ENCODE measurements around the gene CRLF3.
"Not testable (repeated sequence)": the region's sequence is repeated elsewhere in the genome, so short reads cannot be mapped to it uniquely, and the experiment has no call there.

CRLF3 gene

DNA sequence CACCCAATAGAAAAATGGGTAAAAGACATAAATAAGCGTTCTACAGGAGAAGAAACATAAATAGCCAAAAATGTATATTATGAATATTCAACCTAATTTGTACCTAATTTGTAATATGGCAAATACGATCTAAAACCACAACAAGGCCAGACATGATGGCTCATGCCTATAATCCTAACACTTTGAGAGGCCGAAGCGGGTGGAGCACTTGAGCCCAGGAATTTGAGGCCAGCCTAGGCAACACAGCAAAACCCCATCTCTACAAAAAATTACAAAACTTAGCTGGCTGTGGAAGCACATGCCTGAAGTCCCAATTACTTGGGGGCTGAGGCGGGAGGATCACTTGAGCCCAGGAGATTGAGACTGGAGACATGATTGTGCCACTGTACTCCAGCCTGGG, 30.1 kb downstream of the CRLF3 start:
- TF ChIP-seq CTCF (IDR thresholded peaks at IDR 0.05; ENCODE audit: insufficient read depth, low read length, poor library complexity, severe bottlenecking), result no peak
- H3K36me3 ChIP-seq (ENCODE audit: control insufficient read depth, insufficient read depth, low read length), result peaks cover 7% of the 10 kb centered on the region

GRCh38 chr17:30793282-30793977, 31.1 kb downstream of the CRLF3 start:
- Histone ChIP-seq H3K36me3 (ENCODE audit: control insufficient read depth, insufficient read depth, low read length) (peaks cover 8% of the 10 kb centered on the region), H3K4me3 (replicated peaks; ENCODE audit: low read depth, low read length) (no peak overlapping the region), H3K27me3 (replicated peaks; ENCODE audit: control insufficient read depth, insufficient read depth, low read length) (no peaks in the 10 kb centered on the region)
- no peak for TF ChIP-seq CTCF (IDR thresholded peaks at IDR 0.05; ENCODE audit: insufficient read depth, low read length, poor library complexity, severe bottlenecking)
- DNase-seq (ENCODE audit: extremely low read depth, insufficient read length), result no peak

More for the DNA sequence above, 30.1 kb downstream of the CRLF3 start:
- H3K4me3 ChIP-seq (replicated peaks; ENCODE audit: low read depth, low read length), result no peak overlapping the region
- no peak for DNase-seq (ENCODE audit: extremely low read depth, insufficient read length)
- H3K27me3 ChIP-seq (replicated peaks; ENCODE audit: control insufficient read depth, insufficient read depth, low read length), result no peaks in the 10 kb centered on the region

DNA sequence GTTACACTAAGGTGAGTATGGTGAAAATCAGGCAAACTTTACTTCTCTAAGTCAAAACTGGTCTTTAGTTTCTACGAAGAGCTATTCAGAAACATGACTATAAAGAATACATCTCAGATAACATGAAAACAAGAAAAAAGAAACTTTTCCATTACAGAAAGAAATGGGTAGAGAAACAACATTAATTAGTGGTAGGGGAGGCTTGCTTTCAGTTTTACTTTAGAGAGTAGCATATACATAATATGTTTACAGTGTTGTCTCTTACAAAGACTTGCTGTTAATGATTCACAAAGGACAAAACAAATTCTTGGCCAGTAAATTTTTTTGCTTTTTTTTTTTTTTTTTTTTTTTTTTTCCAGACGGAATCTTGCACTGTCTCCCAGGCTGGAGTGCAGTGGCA, 34.2 kb downstream of the CRLF3 start:
- TF ChIP-seq CTCF (IDR thresholded peaks at IDR 0.05; ENCODE audit: insufficient read depth, low read length, poor library complexity, severe bottlenecking), result no peak
- Histone ChIP-seq H3K4me3 (replicated peaks; ENCODE audit: low read depth, low read length) (no peak overlapping the region), H3K36me3 (ENCODE audit: control insufficient read depth, insufficient read depth, low read length) (peaks cover 8% of the 10 kb centered on the region), H3K27me3 (replicated peaks; ENCODE audit: control insufficient read depth, insufficient read depth, low read length) (no peaks in the 10 kb centered on the region)
- no peak for DNase-seq (ENCODE audit: extremely low read depth, insufficient read length)

DNA sequence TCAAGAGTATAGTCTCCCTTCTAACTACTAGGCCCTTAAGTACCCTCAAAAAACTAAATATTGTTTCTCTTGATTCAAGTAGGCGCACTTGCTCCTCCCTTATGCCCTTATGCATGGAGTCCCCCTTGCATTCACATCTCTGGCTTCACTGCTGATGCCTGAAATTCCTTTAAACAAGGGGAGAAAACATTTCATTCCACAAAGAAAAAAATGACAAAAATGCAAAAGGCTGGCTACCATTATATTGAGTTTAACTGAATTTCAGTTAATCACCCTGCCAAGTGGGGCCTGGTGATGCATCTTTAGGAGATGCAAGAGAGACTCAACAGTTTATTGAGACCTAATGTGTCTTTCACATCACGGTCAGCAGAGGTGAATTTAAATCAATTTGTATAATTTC, 35.6 kb downstream of the CRLF3 start:
- no peak overlapping the region for H3K4me3 ChIP-seq (replicated peaks; ENCODE audit: low read depth, low read length)
- H3K27me3 ChIP-seq (replicated peaks; ENCODE audit: control insufficient read depth, insufficient read depth, low read length), result no peaks in the 10 kb centered on the region
- H3K36me3 ChIP-seq (ENCODE audit: control insufficient read depth, insufficient read depth, low read length), result peaks cover 7% of the 10 kb centered on the region
- TF ChIP-seq CTCF (IDR thresholded peaks at IDR 0.05; ENCODE audit: insufficient read depth, low read length, poor library complexity, severe bottlenecking), result no peak
- no peak for DNase-seq (ENCODE audit: extremely low read depth, insufficient read length)

DNA sequence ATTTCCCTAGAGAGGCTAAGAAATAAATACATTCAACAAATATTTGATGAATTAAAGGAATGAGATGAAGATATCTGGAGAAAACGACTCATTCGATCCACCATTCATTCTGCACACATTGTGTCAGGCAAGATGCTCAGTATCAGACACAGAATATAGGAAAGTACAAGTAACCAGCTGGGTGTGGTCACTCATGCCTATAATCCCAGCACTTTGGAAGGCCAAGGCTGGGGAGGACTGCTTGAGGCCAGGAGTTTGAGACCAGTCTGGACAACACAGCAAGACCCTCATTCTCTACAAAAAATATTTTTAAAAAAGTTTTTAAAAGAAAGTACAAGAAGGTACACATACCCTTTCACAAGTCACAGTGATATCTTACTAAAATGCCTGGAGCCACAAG, 42.3 kb downstream of the CRLF3 start:
- no peak overlapping the region for H3K4me3 ChIP-seq (replicated peaks; ENCODE audit: low read depth, low read length)
- TF ChIP-seq CTCF (IDR thresholded peaks at IDR 0.05; ENCODE audit: insufficient read depth, low read length, poor library complexity, severe bottlenecking), result no peak
- H3K27me3 ChIP-seq (replicated peaks; ENCODE audit: control insufficient read depth, insufficient read depth, low read length), result no peaks in the 10 kb centered on the region
- peaks cover 2% of the 10 kb centered on the region for H3K36me3 ChIP-seq (ENCODE audit: control insufficient read depth, insufficient read depth, low read length)
- DNase-seq (ENCODE audit: extremely low read depth, insufficient read length), result no peak

- peaks cover 2% of the 10 kb centered on the region; the same call in 1 of the 2 replicates for H3K36me3 ChIP-seq (ENCODE audit: control insufficient read depth, insufficient read depth, low read length)
- no peaks in the 10 kb centered on the region for H3K27me3 ChIP-seq (replicated peaks; ENCODE audit: control insufficient read depth, insufficient read depth, low read length)
- H3K4me3 ChIP-seq (replicated peaks; ENCODE audit: low read depth, low read length), result no peak overlapping the region
- DNase-seq (ENCODE audit: extremely low read depth, insufficient read length), result peak; percentile 29
- TF ChIP-seq CTCF (IDR thresholded peaks at IDR 0.05; ENCODE audit: insufficient read depth, low read length, poor library complexity, severe bottlenecking), result no peak
Observed at GRCh38 chr17:30780343-30780742, 44.1 kb downstream of the CRLF3 start.

GRCh38 chr17:30768771-30769170, 55.7 kb downstream of the CRLF3 start:
- not testable (repeated sequence) for H3K27me3 ChIP-seq (replicated peaks; ENCODE audit: control insufficient read depth, insufficient read depth, low read length); H3K4me3 ChIP-seq (replicated peaks; ENCODE audit: low read depth, low read length); DNase-seq (ENCODE audit: extremely low read depth, insufficient read length); H3K36me3 ChIP-seq (ENCODE audit: control insufficient read depth, insufficient read depth, low read length)

GRCh38 chr17:30767641-30768404, 56.7 kb downstream of the CRLF3 start:
- not testable (repeated sequence) for H3K4me3 ChIP-seq (replicated peaks; ENCODE audit: low read depth, low read length); H3K27me3 ChIP-seq (replicated peaks; ENCODE audit: control insufficient read depth, insufficient read depth, low read length)

More at GRCh38 chr17:30767641-30768404, 56.7 kb downstream of the CRLF3 start:
- H3K36me3 ChIP-seq (ENCODE audit: control insufficient read depth, insufficient read depth, low read length); DNase-seq (ENCODE audit: extremely low read depth, insufficient read length): not testable (repeated sequence)
